Stimulated activated CD4-positive, alpha-beta T cell treated with anti-CD3 and anti-CD28 coated beads, Interleukin-12 subunit alpha, Interleukin-12 subunit beta, amount 100 ng/mL, for 24 hours (primary cell): ENCODE results near the gene SLC23A3.

Source experiments
- DNase-seq, 2 experiments: peaks; one replicate each; pipeline ENCODE4 v3.0.0-alpha.2; 2020; ENCODE audit warnings: low read depth in 2 of 2

SLC23A3 gene

DNA sequence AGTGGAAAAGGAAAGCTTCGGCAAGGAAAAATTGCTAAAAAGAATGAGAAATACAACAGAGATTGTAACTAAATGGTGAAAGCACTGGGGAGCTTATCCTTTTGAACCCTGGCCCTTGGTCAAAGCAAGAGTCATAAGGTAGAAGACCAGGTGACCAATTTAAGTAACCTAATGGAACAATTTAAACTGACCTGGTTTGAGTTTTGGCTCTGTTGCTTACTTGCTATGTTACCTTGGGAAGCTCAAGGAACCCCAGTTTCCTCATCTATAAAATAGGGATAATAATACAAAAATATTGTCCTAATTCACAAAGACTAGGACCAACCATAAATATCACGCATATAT lies 57.8 kb downstream of the SLC23A3 start:
- DNase-seq = no peak
